Left lung (tissue), 10 donors: ENCODE data around the gene CXXC5. TPM values are rescaled to one million over a fixed set of nuclear protein-coding genes. Genes with fewer than 3 reads are reported as not detected.

ENCODE experiments used
- ATAC-seq: fragments of 200-7000 bp; cut with Tn5 transposase; one replicate; pipeline ENCODE4 v1.9.1; 2020; ENCODE audit warnings: moderate library complexity
- DNase-seq, 4 donors: peaks; one replicate each; pipeline ENCODE4 v3.0.0-alpha.2; 2013 to 2020
- H3K27ac ChIP-seq, 2 donors: fragments of 200-600 bp; sonication (generic) in 1 of 2; one replicate each; pipeline versions ENCODE4 v1.5.0 to v1.8.0; 2020 to 2021
- H3K27me3 ChIP-seq, 2 donors: fragments of 200-600 bp; sonication (generic) in 1 of 2; one replicate each; pipeline versions ENCODE4 v1.5.0 to v1.8.0; 2020 to 2021
- H3K36me3 ChIP-seq, 2 donors: fragments of 200-600 bp; sonication (generic) in 1 of 2; one replicate each; pipeline versions ENCODE4 v1.5.0 to v1.8.0; 2020 to 2021
- H3K4me1 ChIP-seq, 2 donors: fragments of 200-600 bp; one replicate each; pipeline ENCODE4 v1.8.0; 2021
- H3K4me3 ChIP-seq, 2 donors: fragments of 200-600 bp; sonication (generic) in 1 of 2; one replicate each; pipeline versions ENCODE4 v1.5.0 to v1.8.0; 2020 to 2021; ENCODE audit warnings: mild to moderate bottlenecking in 1 of 2
- H3K9me3 ChIP-seq, 2 donors: fragments of 200-600 bp; sonication (generic) in 1 of 2; one replicate each; pipeline versions ENCODE4 v1.5.0 to v1.8.0; 2020 to 2021
- intact Hi-C, 2 donors: fragments of 100-400 bp; cut with DNase I; formaldehyde crosslinking; loops; one replicate each; pipeline versions ENCODE4 v1.11.2 to v1.14.2; 2022
- polyA plus RNA-seq, 6 donors: library from polyadenylated mRNA; unstranded; fragments of 120-200 nt; gene quantifications; one replicate each; pipeline ENCODE4 v1.2.1, GENCODE V29; 2013; ENCODE audit not compliant: insufficient read length in 6 of 6
- total RNA-seq, 2 donors: library from RNA; stranded (reverse); fragmentation: NEBNext Ultra II Directional; extraction: Animal tissue kit (Norgen Biotek cat#: 25700); gene quantifications; one replicate each; pipeline ENCODE4 v1.2.1, GENCODE V29; 2021
- TF ChIP-seq, protein P1 (sequence below), 2 donors: fragments of 200-600 bp; sonication (generic) in 1 of 2; IDR thresholded peaks; one replicate each; pipeline versions ENCODE4 v1.5.0 to v1.8.0; 2021; ENCODE audit warnings: antibody characterized with exemption in 2 of 2
- donor health status: DM: no; HTN: yes; CAD: no.
- donor health status: DM: no; HTN: no; CAD: no.

Gene CXXC5
- total and polyA plus RNA-seq, 8 donors: 24.5 to 53.5 (median 40.9) TPM

DNA sequence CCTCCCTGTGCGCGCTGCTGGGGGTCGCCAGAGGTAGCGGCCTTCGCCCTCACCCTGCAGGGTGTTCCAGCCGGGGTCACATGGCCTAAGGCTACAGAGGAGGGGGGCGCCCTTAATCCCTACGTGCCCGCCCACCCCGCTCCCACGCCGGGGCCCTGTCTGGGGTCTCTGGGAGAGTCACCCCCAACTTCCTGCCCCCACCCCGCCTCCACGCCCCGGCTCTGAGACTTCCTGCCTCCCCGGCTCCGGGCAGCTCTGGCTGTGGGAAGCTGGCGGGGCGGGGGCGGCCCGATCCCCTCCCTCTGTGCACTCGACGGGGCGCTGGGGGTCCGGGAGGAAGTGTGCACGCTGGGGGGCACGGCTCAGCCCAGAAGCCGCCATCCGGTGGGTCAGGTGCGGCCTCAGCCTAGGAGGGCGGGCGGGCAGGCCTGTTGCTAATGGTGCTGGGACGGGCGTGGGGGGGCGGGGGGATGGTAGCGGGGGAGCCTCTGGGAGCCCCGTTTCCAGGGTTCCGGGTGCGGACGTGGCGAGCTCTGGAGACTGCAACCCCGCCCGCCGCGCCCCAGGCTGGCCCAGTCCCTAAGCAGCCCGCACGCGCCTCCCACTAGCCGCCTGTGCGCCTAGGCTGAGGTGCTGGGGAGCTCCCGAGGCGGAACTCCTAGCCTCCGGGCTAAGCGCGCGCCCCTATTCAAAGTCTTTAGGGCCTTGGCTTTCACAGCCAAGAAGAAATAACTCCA is 61.6 kb downstream of the CXXC5 start:
- no peaks in the 10 kb centered on the region for H3K9me3 ChIP-seq
- ATAC-seq (peak; percentile 28), DNase-seq (peak in 2 of 4 donors; percentile 31 to 51)
- peaks cover 22 to 37% of the 10 kb centered on the region in 2 donors for H3K4me1 ChIP-seq
- peak overlapping the region; percentile 12 to 42 for H3K4me3 ChIP-seq
- H3K36me3 ChIP-seq: no peaks in the 10 kb centered on the region
- H3K27me3 ChIP-seq: peaks cover 5 to 47% of the 10 kb centered on the region in 2 donors
- TF ChIP-seq, protein P1, sequence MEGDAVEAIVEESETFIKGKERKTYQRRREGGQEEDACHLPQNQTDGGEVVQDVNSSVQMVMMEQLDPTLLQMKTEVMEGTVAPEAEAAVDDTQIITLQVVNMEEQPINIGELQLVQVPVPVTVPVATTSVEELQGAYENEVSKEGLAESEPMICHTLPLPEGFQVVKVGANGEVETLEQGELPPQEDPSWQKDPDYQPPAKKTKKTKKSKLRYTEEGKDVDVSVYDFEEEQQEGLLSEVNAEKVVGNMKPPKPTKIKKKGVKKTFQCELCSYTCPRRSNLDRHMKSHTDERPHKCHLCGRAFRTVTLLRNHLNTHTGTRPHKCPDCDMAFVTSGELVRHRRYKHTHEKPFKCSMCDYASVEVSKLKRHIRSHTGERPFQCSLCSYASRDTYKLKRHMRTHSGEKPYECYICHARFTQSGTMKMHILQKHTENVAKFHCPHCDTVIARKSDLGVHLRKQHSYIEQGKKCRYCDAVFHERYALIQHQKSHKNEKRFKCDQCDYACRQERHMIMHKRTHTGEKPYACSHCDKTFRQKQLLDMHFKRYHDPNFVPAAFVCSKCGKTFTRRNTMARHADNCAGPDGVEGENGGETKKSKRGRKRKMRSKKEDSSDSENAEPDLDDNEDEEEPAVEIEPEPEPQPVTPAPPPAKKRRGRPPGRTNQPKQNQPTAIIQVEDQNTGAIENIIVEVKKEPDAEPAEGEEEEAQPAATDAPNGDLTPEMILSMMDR (IDR thresholded peaks at IDR 0.05): no peak
- intact Hi-C loops: no loop called here
- H3K27ac ChIP-seq: peak overlapping the region; percentile 21 to 36

DNA sequence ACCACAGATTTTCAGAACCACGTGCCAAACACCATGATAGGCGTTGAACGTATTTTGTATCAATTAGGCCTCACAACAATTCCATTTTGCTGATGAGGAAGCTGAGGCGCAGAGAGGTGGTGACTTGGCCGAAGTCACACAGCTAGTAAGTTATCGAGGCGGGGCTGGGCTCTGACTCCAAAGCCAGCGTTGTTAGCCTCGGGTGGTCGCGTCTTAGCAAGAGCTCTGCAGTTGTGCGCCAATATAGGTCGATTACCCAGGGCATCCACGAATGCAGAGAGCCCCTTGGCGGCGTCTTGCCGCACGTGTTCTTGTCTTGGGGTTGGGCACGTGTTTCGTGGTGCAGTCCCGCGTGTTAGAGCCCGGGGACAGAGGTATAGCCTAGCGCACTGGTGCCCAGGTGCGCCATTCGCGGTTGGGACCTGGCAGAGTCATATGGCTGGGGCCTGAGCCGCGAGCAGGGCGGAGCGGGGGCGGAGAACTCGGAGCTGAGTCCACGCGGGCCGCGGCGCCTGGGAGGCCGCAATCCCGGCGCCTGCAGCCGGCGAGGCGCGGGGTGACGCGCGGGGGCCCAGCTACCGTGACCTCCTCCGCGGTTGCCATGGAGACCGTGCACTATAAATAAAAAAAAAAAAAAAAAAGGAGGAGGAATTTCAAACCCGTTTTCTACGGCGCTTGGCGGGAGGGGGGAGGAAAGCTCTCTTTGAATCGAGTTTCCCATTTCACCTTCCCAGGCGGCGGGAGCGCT is 62.3 kb downstream of the CXXC5 start:
- Histone ChIP-seq H3K9me3 (no peaks in the 10 kb centered on the region), H3K4me3 (peak overlapping the region; percentile 34 to 42), H3K4me1 (peaks cover 22 to 37% of the 10 kb centered on the region in 2 donors), H3K27ac (no peak overlapping the region), H3K36me3 (no peaks in the 10 kb centered on the region), H3K27me3 (peaks cover 5 to 47% of the 10 kb centered on the region in 2 donors)
- intact Hi-C loops: no loop called here
- peak; percentile 51 to 84 (median 68) for DNase-seq
- peak; percentile 55 for ATAC-seq
- TF ChIP-seq, protein P1 (IDR thresholded peaks at IDR 0.05): no peak

DNA sequence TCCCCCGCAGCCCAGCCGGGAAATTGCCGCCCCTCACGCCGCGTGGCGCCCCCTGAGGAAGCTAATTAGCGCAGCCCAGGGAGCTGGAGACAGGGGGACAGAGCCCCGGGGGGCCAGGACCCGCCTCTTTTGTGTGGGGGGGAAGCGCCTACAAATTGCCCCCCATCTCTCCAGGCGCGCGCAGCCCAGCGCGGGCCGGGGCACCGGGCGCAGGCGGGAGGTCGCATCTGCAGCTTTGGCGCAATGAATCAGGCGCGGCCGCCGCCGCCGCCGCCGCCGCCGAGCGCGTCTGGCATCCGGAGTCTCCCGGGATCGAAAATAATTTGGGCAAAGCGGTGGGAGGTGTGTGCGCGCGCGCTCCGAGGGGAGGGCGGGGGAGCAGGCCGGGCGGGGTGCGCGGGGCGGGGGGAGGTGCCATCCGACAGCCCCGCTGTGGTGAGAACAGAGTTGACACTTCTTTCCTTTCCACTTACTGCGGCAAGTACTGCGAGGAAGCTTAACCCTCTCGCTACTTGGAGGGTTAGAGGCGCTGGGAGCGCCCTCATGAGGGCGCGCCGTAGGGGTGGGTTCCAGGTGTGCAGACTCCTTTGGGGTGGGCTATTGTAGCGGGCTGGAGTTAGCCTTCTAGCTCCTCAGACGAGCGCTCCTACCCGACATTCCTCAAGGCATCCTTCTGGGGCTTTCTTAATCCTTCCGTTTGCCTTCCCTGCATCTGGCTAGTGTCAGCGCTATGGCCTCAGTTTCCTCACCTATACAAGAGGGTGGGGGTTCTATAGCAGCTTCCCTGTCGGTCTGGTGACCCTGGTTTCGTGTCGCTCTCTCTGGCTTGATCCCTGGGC is 63.1 kb downstream of the CXXC5 start:
- Histone ChIP-seq H3K36me3 (no peaks in the 10 kb centered on the region), H3K9me3 (no peaks in the 10 kb centered on the region), H3K4me3 (peak overlapping the region; percentile 34 to 42), H3K27me3 (peaks cover 5 to 47% of the 10 kb centered on the region in 2 donors), H3K4me1 (peaks cover 22 to 37% of the 10 kb centered on the region in 2 donors), H3K27ac (no peak overlapping the region)
- no peak for DNase-seq
- TF ChIP-seq, protein P1 (IDR thresholded peaks at IDR 0.05): no peak
- intact Hi-C loops: no loop called here
- ATAC-seq: peak; percentile 27

GRCh38 chr5:139711906-139712224 is 63.7 kb downstream of the CXXC5 start:
- no peak overlapping the region for H3K27ac ChIP-seq
- TF ChIP-seq, protein P1 (IDR thresholded peaks at IDR 0.05): no peak
- H3K27me3 ChIP-seq: peaks cover 5 to 47% of the 10 kb centered on the region in 2 donors
- peaks cover 22 to 37% of the 10 kb centered on the region in 2 donors for H3K4me1 ChIP-seq
- H3K4me3 ChIP-seq: peak overlapping the region in 1 of 2 donors; percentile 42
- no peak for ATAC-seq
- H3K9me3 ChIP-seq: no peaks in the 10 kb centered on the region
- H3K36me3 ChIP-seq: no peaks in the 10 kb centered on the region
- DNase-seq: peak in 1 of 4 donors; percentile 80
- intact Hi-C loops: no loop called here
